ENCODE results near the gene EIF4EBP2. TPM values are rescaled to one million over a fixed set of nuclear protein-coding genes. Genes with fewer than 3 reads are reported as not detected.

The EIF4EBP2 gene
- total and polyA plus RNA-seq, 12 donors = 17.3 to 128 (median 78.3) TPM

GRCh38 chr10:70465278-70465677, 61.3 kb downstream of the EIF4EBP2 start:
- H3K4me1 ChIP-seq = peaks cover 12 to 40% (median 25%) of the 10 kb centered on the region in 9 donors
- intact Hi-C loops (cut with DNase I) = loop anchor here in 4 of 10 donors (5.0 to 10.0 kb wide), 2 partner anchors 290 to 297 kb away; no protein-coding TSS in a partner anchor
- TF ChIP-seq CTCF (IDR thresholded peaks at IDR 0.05) = no peak
- no peaks in the 10 kb centered on the region for H3K27me3 ChIP-seq
- no peak overlapping the region for H3K4me3 ChIP-seq
- no peak overlapping the region for H3K27ac ChIP-seq
- no peaks in the 10 kb centered on the region for H3K36me3 ChIP-seq
- no peak for ATAC-seq
- no peak for DNase-seq
- H3K9me3 ChIP-seq = no peaks in the 10 kb centered on the region
- WGBS, 2 donors = 97% methylated on average over 4 of the region's 4 CpGs

- Histone ChIP-seq H3K27me3 (no peaks in the 10 kb centered on the region), H3K4me3 (no peak overlapping the region), H3K9me3 (no peaks in the 10 kb centered on the region), H3K4me1 (peaks cover 12 to 40% (median 25%) of the 10 kb centered on the region in 9 donors), H3K27ac (no peak overlapping the region), H3K36me3 (no peaks in the 10 kb centered on the region)
- TF ChIP-seq CTCF (IDR thresholded peaks at IDR 0.05) = no peak
- 88 to 89% methylated on average over 2 of the region's 2 CpGs for WGBS, 2 donors
- DNase-seq (no peak), ATAC-seq (no peak)
- intact Hi-C loops (cut with DNase I) = loop anchor here in 4 of 10 donors (5.0 to 10.0 kb wide), 2 partner anchors 289 to 296 kb away; no protein-coding TSS in a partner anchor
Observed at GRCh38 chr10:70465832-70466231, 61.9 kb downstream of the EIF4EBP2 start.

- no peak overlapping the region for H3K4me3 ChIP-seq
- DNase-seq = no peak
- H3K4me1 ChIP-seq = peaks cover 12 to 34% (median 20%) of the 10 kb centered on the region in 9 donors
- intact Hi-C loops (cut with DNase I) = loop anchor here in 4 of 10 donors (5.0 to 10.0 kb wide), 2 partner anchors 288 to 295 kb away; no protein-coding TSS in a partner anchor
- ATAC-seq = no peak
- WGBS, 2 donors = 92 to 94% methylated on average over 3 of the region's 3 CpGs
- H3K36me3 ChIP-seq = no peaks in the 10 kb centered on the region
- no peak overlapping the region for H3K27ac ChIP-seq
- no peak for TF ChIP-seq CTCF (IDR thresholded peaks at IDR 0.05)
- H3K9me3 ChIP-seq = no peaks in the 10 kb centered on the region
- no peaks in the 10 kb centered on the region for H3K27me3 ChIP-seq
Observed at GRCh38 chr10:70466951-70467350, 63.0 kb downstream of the EIF4EBP2 start.

GRCh38 chr10:70472799-70473454, 69.0 kb downstream of the EIF4EBP2 start:
- DNase-seq = no peak
- intact Hi-C loops (cut with DNase I) = no loop called here
- no peak overlapping the region for H3K27ac ChIP-seq
- H3K9me3 ChIP-seq = no peaks in the 10 kb centered on the region
- H3K4me3 ChIP-seq = no peak overlapping the region
- H3K4me1 ChIP-seq = peaks cover under 1 to 24% (median 8%) of the 10 kb centered on the region in 9 donors
- H3K27me3 ChIP-seq = peaks cover 0 to 11% (median 0%) of the 10 kb centered on the region in 7 donors
- TF ChIP-seq CTCF (IDR thresholded peaks at IDR 0.05) = no peak
- no peaks in the 10 kb centered on the region for H3K36me3 ChIP-seq
- WGBS, 2 donors = 86 to 88% methylated on average over 8 of the region's 8 CpGs
- no peak for ATAC-seq

All from heart right ventricle (tissue), 16 donors.